Measurements from ENCODE around the gene VWA1.

GRCh38 chr1:1394116-1394515, 41.4 kb upstream of the VWA1 start:
- TF ChIP-seq ARNTL (CRISPR knock-in tag; IDR thresholded peaks at IDR 0.05; ENCODE audit: borderline replicate concordance, low read depth) (no peak), ZFP30 (CRISPR knock-in tag; IDR thresholded peaks at IDR 0.05) (no peak), ZFP3 (CRISPR knock-in tag; IDR thresholded peaks at IDR 0.05) (no peak), PATZ1 (CRISPR knock-in tag; IDR thresholded peaks at IDR 0.05; ENCODE audit: borderline replicate concordance) (no peak), OSR1 (CRISPR knock-in tag; IDR thresholded peaks at IDR 0.05) (no peak), TOX (CRISPR knock-in tag; IDR thresholded peaks at IDR 0.05; ENCODE audit: borderline replicate concordance) (no peak), PPARA (CRISPR knock-in tag; IDR thresholded peaks at IDR 0.05; ENCODE audit: borderline replicate concordance) (no peak), CSDC2 (CRISPR knock-in tag; IDR thresholded peaks at IDR 0.05) (no peak), BACH2 (CRISPR knock-in tag; IDR thresholded peaks at IDR 0.05; ENCODE audit: borderline replicate concordance) (no peak), SNAI2 (CRISPR knock-in tag; IDR thresholded peaks at IDR 0.05) (no peak), RARB (CRISPR knock-in tag; IDR thresholded peaks at IDR 0.05) (no peak), ZNF565 (CRISPR knock-in tag; conservative IDR thresholded peaks at IDR 0.05; ENCODE audit: low read depth) (no peak), ZNF8 (CRISPR knock-in tag; IDR thresholded peaks at IDR 0.05) (no peak)
- TF ChIP-seq, protein P1, sequence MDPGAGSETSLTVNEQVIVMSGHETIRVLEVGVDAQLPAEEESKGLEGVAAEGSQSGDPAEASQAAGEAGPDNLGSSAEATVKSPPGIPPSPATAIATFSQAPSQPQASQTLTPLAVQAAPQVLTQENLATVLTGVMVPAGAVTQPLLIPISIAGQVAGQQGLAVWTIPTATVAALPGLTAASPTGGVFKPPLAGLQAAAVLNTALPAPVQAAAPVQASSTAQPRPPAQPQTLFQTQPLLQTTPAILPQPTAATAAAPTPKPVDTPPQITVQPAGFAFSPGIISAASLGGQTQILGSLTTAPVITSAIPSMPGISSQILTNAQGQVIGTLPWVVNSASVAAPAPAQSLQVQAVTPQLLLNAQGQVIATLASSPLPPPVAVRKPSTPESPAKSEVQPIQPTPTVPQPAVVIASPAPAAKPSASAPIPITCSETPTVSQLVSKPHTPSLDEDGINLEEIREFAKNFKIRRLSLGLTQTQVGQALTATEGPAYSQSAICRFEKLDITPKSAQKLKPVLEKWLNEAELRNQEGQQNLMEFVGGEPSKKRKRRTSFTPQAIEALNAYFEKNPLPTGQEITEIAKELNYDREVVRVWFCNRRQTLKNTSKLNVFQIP (CRISPR knock-in tag; IDR thresholded peaks at IDR 0.05; ENCODE audit: borderline replicate concordance, low read depth): no peak
